ENCODE results near the gene EFCAB12. TPM values are rescaled to one million over a fixed set of nuclear protein-coding genes. Genes with fewer than 3 reads are reported as not detected.

Gene EFCAB12
- polyA plus RNA-seq (ENCODE audit: insufficient read length in 4 of 4) = 1 to 10 TPM in 3 of 4 donors, under 1 TPM in 1; 0.55 to 5.6 (median 3.7) TPM

DNA sequence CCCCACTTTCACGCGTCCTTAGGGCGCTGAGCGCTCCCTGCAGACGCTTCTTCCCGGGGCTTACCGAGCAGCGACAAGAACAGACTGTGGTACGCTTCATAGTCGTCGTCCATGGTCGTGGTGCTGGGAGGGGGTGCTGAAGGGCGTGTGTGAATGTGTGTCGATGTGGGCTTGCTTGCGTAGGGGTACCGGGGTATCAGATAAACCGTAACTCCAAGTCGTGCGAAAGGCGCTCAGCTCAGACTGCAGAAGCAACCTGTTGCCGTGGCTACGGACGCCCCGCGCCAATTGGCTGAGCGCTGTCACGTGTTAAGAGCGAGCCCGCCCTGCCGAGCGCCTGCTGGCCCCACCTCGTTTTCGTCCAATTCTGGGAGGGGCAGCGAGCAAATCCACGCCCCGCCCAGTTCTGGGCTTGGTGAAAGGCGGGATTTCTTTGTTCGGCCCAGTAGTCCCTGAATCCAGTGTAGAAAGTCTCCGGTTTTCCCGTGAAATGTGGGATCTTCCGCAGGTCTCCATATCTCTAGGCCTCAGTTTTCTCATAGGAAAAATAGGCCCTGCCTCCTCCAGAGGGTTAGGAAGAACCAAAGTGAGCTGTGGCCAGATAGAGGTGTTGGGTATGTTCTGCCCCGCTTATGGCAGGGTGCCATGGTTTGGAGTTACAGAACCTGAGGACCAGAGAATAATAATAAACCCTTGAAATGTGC, at the start of gene EFCAB12:
Gene EFCAB12 (minus strand): TSS at position 261 of the 704 bp plus-strand sequence. CDS start 148 bp downstream, at position 113.
- peak in 3 of 4 donors; percentile 74 to 82 (median 82) for DNase-seq (ENCODE audit: low read depth in 4 of 4, low spot score in 3 of 4)

DNA sequence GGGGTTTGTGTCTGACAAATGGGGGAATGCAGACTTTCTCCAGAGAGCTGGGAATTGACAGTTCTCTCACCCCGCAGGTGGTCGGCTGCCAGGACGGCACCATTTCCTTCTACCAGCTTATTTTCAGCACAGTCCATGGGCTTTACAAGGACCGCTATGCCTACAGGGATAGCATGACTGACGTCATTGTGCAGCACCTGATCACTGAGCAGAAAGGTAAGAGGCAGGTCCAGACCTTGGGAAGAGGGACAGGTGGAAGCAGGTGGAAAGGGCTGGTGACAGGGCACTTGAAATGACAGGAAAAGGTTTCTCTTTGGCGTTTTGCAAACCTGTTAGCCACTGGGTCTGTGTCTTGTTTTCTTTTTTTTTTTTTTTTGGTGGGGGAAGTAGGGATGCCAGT, 48.1 kb upstream of the EFCAB12 start:
- no peak for DNase-seq (ENCODE audit: low read depth in 4 of 4, low spot score in 3 of 4)

- DNase-seq (ENCODE audit: low read depth in 4 of 4, low spot score in 3 of 4) = no peak
These were observed 47.4 kb upstream of the EFCAB12 start for GRCh38 chr3:129475863-129476262.

DNA sequence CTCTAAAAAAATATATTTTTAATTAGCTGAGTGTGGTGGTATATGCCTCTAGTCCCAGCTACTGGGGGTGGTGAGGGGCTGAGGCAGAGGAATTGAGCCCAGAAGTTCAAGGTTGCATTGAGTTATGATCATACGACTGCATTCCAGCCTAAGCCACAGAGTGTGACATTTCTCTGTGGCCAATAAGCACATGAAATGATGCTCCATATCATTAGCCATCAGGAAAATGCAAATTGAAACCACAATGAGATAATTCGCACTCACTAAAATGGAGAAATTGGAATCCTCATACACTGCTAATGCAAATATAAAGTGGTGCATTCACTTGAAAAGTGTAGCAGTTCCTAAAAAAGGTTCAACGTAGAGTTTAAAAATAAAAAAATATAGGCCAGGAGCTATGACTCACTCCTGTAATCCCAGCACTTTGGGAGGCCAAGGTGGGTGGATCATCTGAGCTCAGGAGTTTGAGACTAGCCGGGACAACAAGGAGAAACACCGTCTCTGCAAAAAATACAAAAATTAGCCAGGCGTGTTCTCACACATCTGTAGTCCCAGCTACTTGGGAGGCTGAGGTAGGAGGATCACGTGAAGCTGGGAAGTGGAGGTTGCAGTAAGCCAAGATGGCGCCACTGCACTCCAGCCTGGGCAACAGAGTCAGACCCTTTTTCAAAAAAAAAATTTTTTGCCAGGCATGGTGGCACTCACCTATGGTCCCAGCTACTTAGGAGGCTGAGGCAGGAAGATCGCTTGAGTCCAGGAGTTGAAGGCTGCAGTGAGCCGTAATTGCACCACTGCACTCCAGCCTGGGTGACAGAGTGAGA, 46.8 kb upstream of the EFCAB12 start:
- DNase-seq (ENCODE audit: low read depth in 4 of 4, low spot score in 3 of 4) = no peak

GRCh38 chr3:129473769-129474152, 45.3 kb upstream of the EFCAB12 start:
- no peak for DNase-seq (ENCODE audit: low read depth in 4 of 4, low spot score in 3 of 4)

GRCh38 chr3:129473067-129473768, 44.8 kb upstream of the EFCAB12 start:
- DNase-seq (ENCODE audit: low read depth in 4 of 4, low spot score in 3 of 4) = no peak

GRCh38 chr3:129470861-129471260, 42.4 kb upstream of the EFCAB12 start:
- no peak for DNase-seq (ENCODE audit: low read depth in 4 of 4, low spot score in 3 of 4)

DNA sequence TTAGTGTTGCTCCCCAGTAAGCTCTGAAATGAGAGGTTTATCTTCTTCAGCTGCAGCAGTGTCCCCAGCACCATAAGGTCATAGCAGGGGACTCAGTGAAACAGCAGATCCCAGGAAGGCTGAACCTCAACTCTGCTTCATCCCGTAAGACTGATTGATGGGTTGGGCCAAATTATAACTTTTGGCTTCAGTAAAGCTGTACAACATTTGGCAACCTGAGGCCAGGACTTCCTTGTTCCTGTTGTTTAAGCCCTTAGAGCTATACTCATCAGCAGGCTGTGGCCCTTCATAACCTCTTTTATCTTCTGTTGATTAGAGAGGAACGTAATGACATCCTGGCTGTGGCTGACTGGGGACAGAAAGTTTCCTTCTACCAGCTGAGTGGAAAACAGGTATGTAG, 40.6 kb upstream of the EFCAB12 start:
- no peak for DNase-seq (ENCODE audit: low read depth in 4 of 4, low spot score in 3 of 4)

- DNase-seq (ENCODE audit: low read depth in 4 of 4, low spot score in 3 of 4) = no peak
These were observed 39.5 kb upstream of the EFCAB12 start for GRCh38 chr3:129467932-129468331.

- no peak for DNase-seq (ENCODE audit: low read depth in 4 of 4, low spot score in 3 of 4)
These were observed 35.3 kb upstream of the EFCAB12 start for GRCh38 chr3:129463716-129464115.

GRCh38 chr3:129463094-129463493, 34.7 kb upstream of the EFCAB12 start:
- no peak for DNase-seq (ENCODE audit: low read depth in 4 of 4, low spot score in 3 of 4)

DNA sequence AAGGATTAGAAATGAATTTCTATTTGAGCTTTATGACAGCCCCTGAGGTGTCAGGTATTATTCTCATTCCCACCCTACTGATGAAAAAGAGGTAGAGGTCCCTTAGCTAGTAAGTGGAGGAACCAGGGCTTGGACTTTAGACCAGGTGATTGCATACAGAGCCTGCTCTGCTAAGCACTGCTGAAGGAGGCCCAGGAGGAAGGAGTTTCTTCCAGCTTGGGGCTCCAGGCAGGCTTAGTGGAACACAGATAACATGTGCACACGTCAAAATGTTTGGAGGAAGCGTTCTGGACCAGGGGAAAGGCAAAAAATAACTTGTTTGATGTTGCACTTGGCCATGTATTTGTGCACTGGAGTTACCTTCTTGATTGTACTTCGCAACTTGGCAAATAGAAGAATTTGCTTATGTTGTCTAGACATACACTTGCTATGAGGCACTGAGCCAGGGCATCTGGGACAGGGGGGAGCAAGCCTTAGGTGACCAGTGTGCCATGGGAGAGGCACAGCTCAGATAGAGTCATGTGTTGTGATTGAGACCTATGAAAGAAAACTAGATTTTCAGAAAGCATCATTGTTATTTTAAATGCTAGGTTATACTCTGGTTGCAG, 34.0 kb upstream of the EFCAB12 start:
- no peak for DNase-seq (ENCODE audit: low read depth in 4 of 4, low spot score in 3 of 4)

GRCh38 chr3:129461461-129462146, 33.2 kb upstream of the EFCAB12 start:
- DNase-seq (ENCODE audit: low read depth in 4 of 4, low spot score in 3 of 4) = no peak

GRCh38 chr3:129461022-129461421, 32.6 kb upstream of the EFCAB12 start:
- DNase-seq (ENCODE audit: low read depth in 4 of 4, low spot score in 3 of 4) = no peak

- no peak for DNase-seq (ENCODE audit: low read depth in 4 of 4, low spot score in 3 of 4)
These were observed 32.1 kb upstream of the EFCAB12 start for GRCh38 chr3:129460572-129460971.

- no peak for DNase-seq (ENCODE audit: low read depth in 4 of 4, low spot score in 3 of 4)
These were observed 31.7 kb upstream of the EFCAB12 start for GRCh38 chr3:129460155-129460554.

DNA sequence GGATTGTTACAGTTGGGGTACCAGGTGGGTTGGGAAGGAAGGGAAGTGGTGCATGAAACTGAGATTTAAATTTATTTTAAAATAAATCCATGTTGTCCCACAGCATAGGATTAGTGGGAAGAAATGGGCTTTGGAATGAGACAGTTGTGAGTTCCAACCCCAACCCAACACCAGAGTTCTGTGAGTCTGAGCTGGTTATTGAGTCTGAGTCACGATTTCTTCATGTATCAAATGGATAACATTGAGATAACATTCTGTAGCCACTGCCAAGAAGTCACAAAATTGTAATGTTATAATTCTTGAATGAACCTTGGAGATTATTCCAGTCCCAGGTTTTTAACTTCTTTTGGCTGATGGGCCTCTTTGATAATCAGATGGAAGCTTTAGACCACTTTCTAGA, 25.3 kb upstream of the EFCAB12 start:
- DNase-seq (ENCODE audit: low read depth in 4 of 4, low spot score in 3 of 4) = no peak

GRCh38 chr3:129449279-129450115, 21.1 kb upstream of the EFCAB12 start:
- DNase-seq (ENCODE audit: low read depth in 4 of 4, low spot score in 3 of 4) = no peak

DNA sequence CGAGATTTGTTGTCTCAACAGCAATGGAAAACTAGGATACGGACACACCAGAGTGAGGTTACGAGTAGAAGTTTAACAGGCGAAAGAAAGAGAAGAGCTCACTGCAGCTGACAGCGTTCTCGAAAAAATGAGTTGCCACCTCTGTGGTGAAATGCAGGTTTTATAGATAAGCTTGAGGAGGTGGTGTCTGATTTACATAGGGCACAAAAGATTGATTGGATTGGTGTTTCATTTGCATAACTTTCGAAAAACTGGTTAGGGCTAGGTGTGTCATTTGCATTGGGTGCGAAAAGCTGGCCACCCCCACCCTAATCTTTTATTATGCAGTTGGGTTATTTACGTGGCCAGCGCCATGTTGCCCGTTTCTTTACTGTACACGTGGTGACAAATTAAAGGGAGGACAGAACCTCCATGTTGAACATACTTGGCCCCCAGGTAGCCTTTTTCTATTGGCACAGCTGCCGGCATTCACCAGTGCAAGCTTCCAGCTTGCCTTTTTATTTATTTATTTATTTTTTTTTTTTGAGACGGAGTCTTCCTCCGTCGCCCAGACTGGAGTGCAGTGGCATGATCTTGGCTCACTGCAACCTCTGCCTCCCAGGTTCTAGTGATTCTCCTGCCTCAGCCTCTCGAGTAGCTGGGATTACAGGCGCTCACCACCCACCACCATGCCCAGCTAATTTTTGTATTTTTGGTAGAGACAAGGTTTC, 19.9 kb upstream of the EFCAB12 start:
- no peak for DNase-seq (ENCODE audit: low read depth in 4 of 4, low spot score in 3 of 4)

All from left renal pelvis (tissue), 4 donors.